CD4-positive, alpha-beta memory T cell (primary cell): ENCODE data around the gene MGAT4A. TPM values are rescaled to one million over a fixed set of nuclear protein-coding genes. Genes with fewer than 3 reads are reported as not detected.
"Not testable (repeated sequence)": the region's sequence is repeated elsewhere in the genome, so short reads cannot be mapped to it uniquely, and the experiment has no call there.

Experiments
- CTCF ChIA-PET: fragments of 350-600 bp; sonication (Branson Sonifier 250); formaldehyde crosslinking; loops from one replicate; lab custom pipeline; 2021; ENCODE audit warnings: inconsistent platforms; ENCODE audit not compliant: partially characterized antibody; lab: Charles Lee
- POLR2A ChIA-PET: fragments of 350-600 bp; sonication (Branson Sonifier 250); formaldehyde crosslinking; loops from one replicate; lab custom pipeline; 2021; ENCODE audit not compliant: partially characterized antibody; lab: Charles Lee
- DNase-seq, 5 donors: peaks; one replicate each; pipeline versions ENCODE4 v3.0.0 to v3.0.0-alpha.2; 2020 to 2022; ENCODE audit warnings: mixed read lengths in 1 of 5
- H3K27ac ChIP-seq: one replicate; pipeline ENCODE4 v1.7.0; 2013; ENCODE audit warnings: low read depth, low read length
- H3K27me3 ChIP-seq: 2 replicates; pipeline ENCODE4 v1.7.0; 2013; ENCODE audit warnings: mild to moderate bottlenecking, low read length, moderate library complexity; ENCODE audit not compliant: insufficient read depth
- H3K36me3 ChIP-seq: 2 replicates; pipeline ENCODE4 v1.7.0; 2013; ENCODE audit warnings: mild to moderate bottlenecking, low read length, moderate library complexity; ENCODE audit not compliant: insufficient read depth
- H3K4me1 ChIP-seq: 2 replicates; pipeline ENCODE4 v1.7.0; 2013; ENCODE audit warnings: mild to moderate bottlenecking, low read length, moderate library complexity; ENCODE audit not compliant: insufficient read depth
- H3K4me3 ChIP-seq, 2 donors: one replicate each; pipeline ENCODE4 v1.7.0; 2013; ENCODE audit warnings: low read length in 2 of 2, mild to moderate bottlenecking in 1 of 2
- H3K9me3 ChIP-seq, 2 donors: one replicate each; pipeline ENCODE4 v1.7.0; 2013; ENCODE audit warnings: low read length in 2 of 2, control low read depth in 1 of 2; ENCODE audit not compliant: control insufficient read depth in 1 of 2
- H3K27ac Mint-ChIP-seq, 7 donors: one replicate each; pipeline ENCODE4 v1.8.0; 2020 to 2021; ENCODE audit warnings: mixed read lengths in 7 of 7, mild to moderate bottlenecking in 6 of 7, inconsistent platforms in 3 of 7, moderate library complexity in 3 of 7
- H3K27me3 Mint-ChIP-seq, 2 donors: one replicate each; pipeline ENCODE4 v1.8.0; 2020 to 2021; ENCODE audit warnings: mixed read lengths in 2 of 2
- H3K36me3 Mint-ChIP-seq, 2 donors: one replicate each; pipeline ENCODE4 v1.8.0; 2020 to 2021; ENCODE audit warnings: mixed read lengths in 2 of 2, inconsistent platforms in 1 of 2, mild to moderate bottlenecking in 1 of 2
- H3K4me1 Mint-ChIP-seq, 4 donors: one replicate each; pipeline ENCODE4 v1.8.0; 2020 to 2021; ENCODE audit warnings: mixed read lengths in 4 of 4, mild to moderate bottlenecking in 1 of 4
- H3K4me3 Mint-ChIP-seq, 8 donors: one replicate each; pipeline ENCODE4 v1.8.0; 2020 to 2021; ENCODE audit warnings: mixed read lengths in 8 of 8, mild to moderate bottlenecking in 7 of 8, moderate library complexity in 6 of 8, inconsistent platforms in 3 of 8
- H3K9me3 Mint-ChIP-seq, 8 donors: one replicate each; pipeline ENCODE4 v1.8.0; 2020 to 2021; ENCODE audit warnings: mixed read lengths in 8 of 8, mild to moderate bottlenecking in 5 of 8, inconsistent platforms in 3 of 8, moderate library complexity in 1 of 8
- intact Hi-C: fragments of 100-400 bp; cut with micrococcal nuclease; formaldehyde crosslinking; loops from one replicate; pipeline ENCODE4 v1.15.1; 2023
- polyA plus RNA-seq, 2 donors: library from polyadenylated mRNA; unstranded; fragments of 300-500 nt; fragmentation: Illumina TruSeq; gene quantifications; one replicate each; pipeline ENCODE4 v1.2.3, GENCODE V29; 2021
- total RNA-seq, 2 experiments: library from RNA; stranded (reverse); gene quantifications; one replicate each; pipeline ENCODE4 v1.2.3, GENCODE V29; 2021

The MGAT4A gene
- total and polyA plus RNA-seq, 4 experiments from 2014 or later, result 223 to 336 (median 263) TPM

GRCh38 chr2:98663511-98664090 lies 67.3 kb downstream of the MGAT4A start:
- no peaks in the 10 kb centered on the region for H3K27me3 ChIP-seq
- intact Hi-C loops, result loop anchor here (1.0 to 2.0 kb wide), 4 partner anchors 8 to 108 kb away; no protein-coding TSS in a partner anchor
- Mint-ChIP-seq H3K4me3 (peak overlapping the region; percentile 69 to 96 (median 86)), H3K9me3 (peaks cover 3 to 14% (median 9%) of the 10 kb centered on the region in 8 donors), H3K27me3 (no peaks in the 10 kb centered on the region), H3K27ac (peak overlapping the region; percentile 88 to 99 (median 97)), H3K36me3 (peaks cover 64 to 68% of the 10 kb centered on the region in 2 donors), H3K4me1 (peaks cover 55 to 91% (median 71%) of the 10 kb centered on the region in 4 donors)
- POLR2A ChIA-PET, result interaction anchor here (0.8 to 12.2 kb wide), 28 partner anchors 8 to 1000 kb away, joined by 3 to 292 read pairs (median 6); partner anchors contain the start of genes ACTR1B, MGAT4A and ZAP70
- peak; percentile 64 to 77 (median 72) for DNase-seq
- CTCF ChIA-PET, result interaction anchor here (0.8 to 2.5 kb wide), 10 partner anchors 14 to 251 kb away, joined by 3 to 12 read pairs (median 3); no protein-coding TSS in a partner anchor
- H3K9me3 ChIP-seq, result no peaks in the 10 kb centered on the region
- peak overlapping the region; percentile 51 for H3K27ac ChIP-seq
- H3K36me3 ChIP-seq, result no peaks in the 10 kb centered on the region
- H3K4me1 ChIP-seq, result peaks cover 80% of the 10 kb centered on the region
- peak overlapping the region; percentile 14 to 54 for H3K4me3 ChIP-seq

GRCh38 chr2:98659491-98659840 lies 71.5 kb downstream of the MGAT4A start:
- not testable (repeated sequence) for H3K9me3 ChIP-seq, H3K9me3 Mint-ChIP-seq, H3K36me3 ChIP-seq, H3K27me3 Mint-ChIP-seq, H3K27me3 ChIP-seq
- ChIA-PET CTCF (interaction anchor here (0.6 to 2.1 kb wide), 7 partner anchors 9 to 101 kb away, joined by 3 to 8 read pairs (median 3); no protein-coding TSS in a partner anchor), POLR2A (interaction anchor here (0.7 to 12.2 kb wide), 7 partner anchors 10 to 111 kb away, joined by 3 to 292 read pairs (median 4); partner anchors contain the start of gene MGAT4A)
- H3K36me3 Mint-ChIP-seq, result peaks cover 55 to 62% of the 10 kb centered on the region in 2 donors
- intact Hi-C loops, result loop anchor here (1.0 to 5.0 kb wide), 3 partner anchors 10 to 111 kb away; no protein-coding TSS in a partner anchor
- DNase-seq, result peak in 3 of 5 donors; percentile 20 to 39 (median 37)
- H3K27ac Mint-ChIP-seq, result peak overlapping the region; percentile 88 to 99 (median 95)
- peaks cover 97% of the 10 kb centered on the region for H3K4me1 ChIP-seq
- H3K4me1 Mint-ChIP-seq, result peaks cover 60 to 92% (median 71%) of the 10 kb centered on the region in 4 donors
- H3K4me3 Mint-ChIP-seq, result peak overlapping the region; percentile 77 to 96 (median 87)
- peak overlapping the region; percentile 69 for H3K27ac ChIP-seq
- H3K4me3 ChIP-seq, result peak overlapping the region; percentile 18 to 50

GRCh38 chr2:98658816-98659490 lies 72.0 kb downstream of the MGAT4A start:
- H3K36me3 Mint-ChIP-seq, result peaks cover 61 to 64% of the 10 kb centered on the region in 2 donors

GRCh38 chr2:98656800-98657199 lies 74.1 kb downstream of the MGAT4A start:
- Histone ChIP-seq H3K4me1 (peaks cover 98% of the 10 kb centered on the region), H3K4me3 (no peak overlapping the region), H3K36me3 (peaks cover 7% of the 10 kb centered on the region), H3K9me3 (no peaks in the 10 kb centered on the region), H3K27me3 (no peaks in the 10 kb centered on the region), H3K27ac (peak overlapping the region; percentile 55)
- Mint-ChIP-seq H3K4me1 (peaks cover 66 to 96% (median 79%) of the 10 kb centered on the region in 4 donors), H3K36me3 (peaks cover 69 to 71% of the 10 kb centered on the region in 2 donors), H3K27me3 (no peaks in the 10 kb centered on the region), H3K4me3 (peak overlapping the region; percentile 10 to 85 (median 72)), H3K27ac (peak overlapping the region; percentile 87 to 94 (median 93)), H3K9me3 (peaks cover 0 to 4% (median 1%) of the 10 kb centered on the region in 8 donors)
- intact Hi-C loops, result loop anchor here (5.0 kb wide), 1 partner anchor 41 kb away; no protein-coding TSS in a partner anchor
- ChIA-PET CTCF (interaction anchor here (0.8 to 2.2 kb wide), 8 partner anchors 8 to 181 kb away, joined by 3 to 8 read pairs (median 3); no protein-coding TSS in a partner anchor), POLR2A (interaction anchor here (0.6 to 12.2 kb wide), 12 partner anchors 8 to 166 kb away, joined by 3 to 292 read pairs (median 6); partner anchors contain the start of gene MGAT4A)
- DNase-seq, result peak; percentile 45 to 72 (median 52)

More at GRCh38 chr2:98658816-98659490, 72.0 kb downstream of the MGAT4A start:
- Histone ChIP-seq H3K27me3 (no peaks in the 10 kb centered on the region), H3K4me1 (peaks cover 97% of the 10 kb centered on the region), H3K4me3 (peak overlapping the region; percentile 18 to 50), H3K36me3 (peaks cover 2% of the 10 kb centered on the region), H3K27ac (peak overlapping the region; percentile 69), H3K9me3 (no peaks in the 10 kb centered on the region)
- Mint-ChIP-seq H3K27me3 (no peaks in the 10 kb centered on the region), H3K4me3 (peak overlapping the region; percentile 77 to 96 (median 87)), H3K9me3 (peaks cover 0 to 4% (median 0%) of the 10 kb centered on the region in 8 donors), H3K27ac (peak overlapping the region; percentile 88 to 99 (median 95)), H3K4me1 (peaks cover 61 to 93% (median 72%) of the 10 kb centered on the region in 4 donors)
- intact Hi-C loops, result loop anchor here (1.0 to 5.0 kb wide), 3 partner anchors 10 to 112 kb away; no protein-coding TSS in a partner anchor
- ChIA-PET POLR2A (interaction anchor here (0.7 to 12.2 kb wide), 6 partner anchors 10 to 111 kb away, joined by 3 to 292 read pairs (median 4); partner anchors contain the start of gene MGAT4A), CTCF (interaction anchor here (0.6 to 2.1 kb wide), 6 partner anchors 8 to 90 kb away, joined by 3 to 8 read pairs (median 3); no protein-coding TSS in a partner anchor)
- DNase-seq, result peak in 4 of 5 donors; percentile 30 to 40 (median 36)

GRCh38 chr2:98654699-98655495 lies 76.0 kb downstream of the MGAT4A start:
- H3K4me3 ChIP-seq, result no peak overlapping the region
- no peaks in the 10 kb centered on the region for H3K27me3 ChIP-seq
- H3K4me1 ChIP-seq, result peaks cover 93% of the 10 kb centered on the region
- H3K36me3 ChIP-seq, result peaks cover 7% of the 10 kb centered on the region
- H3K36me3 Mint-ChIP-seq, result peaks cover 70 to 74% of the 10 kb centered on the region in 2 donors
- peak; percentile 47 to 67 (median 50) for DNase-seq
- ChIA-PET CTCF (interaction anchor here (1.5 kb wide), 1 partner anchor 74 kb away, joined by 3 read pairs; no protein-coding TSS in a partner anchor), POLR2A (interaction anchor here (0.6 to 12.2 kb wide), 5 partner anchors 9 to 115 kb away, joined by 3 to 292 read pairs (median 15); partner anchors contain the start of gene MGAT4A)
- H3K27me3 Mint-ChIP-seq, result no peaks in the 10 kb centered on the region
- peak overlapping the region; percentile 88 to 94 (median 93) for H3K27ac Mint-ChIP-seq
- intact Hi-C loops, result loop anchor here (1.0 to 5.0 kb wide), 2 partner anchors 8 to 42 kb away; no protein-coding TSS in a partner anchor
- peak overlapping the region; percentile 19 to 73 (median 55) for H3K4me3 Mint-ChIP-seq
- H3K27ac ChIP-seq, result peak overlapping the region; percentile 55
- peaks cover 65 to 95% (median 80%) of the 10 kb centered on the region in 4 donors for H3K4me1 Mint-ChIP-seq
- peaks cover 0 to 12% (median 8%) of the 10 kb centered on the region in 8 donors for H3K9me3 Mint-ChIP-seq
- H3K9me3 ChIP-seq, result no peaks in the 10 kb centered on the region

GRCh38 chr2:98650998-98651397 lies 79.9 kb downstream of the MGAT4A start:
- peaks cover 67 to 79% of the 10 kb centered on the region in 2 donors for H3K36me3 Mint-ChIP-seq
- ChIA-PET CTCF (interaction anchor here (0.8 to 1.1 kb wide), 3 partner anchors 8 to 186 kb away, joined by 3 to 4 read pairs (median 3); no protein-coding TSS in a partner anchor), POLR2A (interaction anchor here (0.6 to 0.9 kb wide), 3 partner anchors 13 to 547 kb away, joined by 3 to 5 read pairs (median 3); no protein-coding TSS in a partner anchor)
- H3K27me3 Mint-ChIP-seq, result no peaks in the 10 kb centered on the region
- H3K27ac ChIP-seq, result no peak overlapping the region
- H3K4me3 ChIP-seq, result no peak overlapping the region
- H3K36me3 ChIP-seq, result peaks cover 20% of the 10 kb centered on the region
- H3K4me1 Mint-ChIP-seq, result peaks cover 56 to 75% (median 65%) of the 10 kb centered on the region in 4 donors
- intact Hi-C loops, result no loop called here
- DNase-seq, result no peak
- H3K27me3 ChIP-seq, result no peaks in the 10 kb centered on the region
- no peaks in the 10 kb centered on the region for H3K9me3 ChIP-seq
- H3K4me1 ChIP-seq, result peaks cover 68% of the 10 kb centered on the region
- H3K9me3 Mint-ChIP-seq, result peaks cover 0 to 18% (median 10%) of the 10 kb centered on the region in 8 donors
- H3K27ac Mint-ChIP-seq, result peak overlapping the region in 6 of 7 donors; percentile 7 to 93 (median 88)
- H3K4me3 Mint-ChIP-seq, result peak overlapping the region in 7 of 8 donors; percentile 3 to 78 (median 43)
